Right atrium auricular region (tissue), 2 donors: ENCODE measurements around the gene EYA2. TPM values are rescaled to one million over a fixed set of nuclear protein-coding genes. Genes with fewer than 3 reads are reported as not detected.

ENCODE experiments used
- DNase-seq: peaks from one replicate; pipeline ENCODE4 v3.0.0-alpha.2; 2019; ENCODE audit warnings: low spot score
- H3K27ac ChIP-seq, 2 donors: fragments of 200-600 bp; sonication (generic); 1 replicate in 1 of 2; 2 replicates in 1 of 2; pipeline ENCODE4 v1.5.1; 2016 to 2019
- H3K27me3 ChIP-seq, 2 donors: fragments of 200-600 bp; sonication (generic); one replicate each; pipeline versions ENCODE4 v1.5.1 to v1.6.0; 2017 to 2019
- H3K36me3 ChIP-seq: fragments of 200-600 bp; sonication (generic); one replicate; pipeline ENCODE4 v1.5.1; 2016
- H3K4me1 ChIP-seq, 2 donors: fragments of 200-600 bp; sonication (generic); one replicate each; pipeline versions ENCODE4 v1.5.1 to v1.6.0; 2017 to 2019
- H3K4me3 ChIP-seq, 2 donors: fragments of 200-600 bp; sonication (generic); 1 replicate in 1 of 2; 2 replicates in 1 of 2; pipeline ENCODE4 v1.5.1; 2017 to 2019; ENCODE audit warnings: mild to moderate bottlenecking in 1 of 2, moderate library complexity in 1 of 2
- H3K9me3 ChIP-seq, 2 donors: fragments of 200-600 bp; sonication (generic); one replicate each; pipeline ENCODE4 v1.5.1; 2019
- total RNA-seq, 2 donors: library from RNA; depleted of rRNA; stranded (reverse); fragments of >200 nt; gene quantifications; one replicate each; pipeline ENCODE4 v1.1.0, GENCODE V29; 2016
- TF ChIP-seq, protein P1 (sequence below), 2 donors: fragments of 200-600 bp; sonication (generic); IDR thresholded peaks; one replicate each; pipeline ENCODE4 v1.5.1; 2019; ENCODE audit warnings: antibody characterized with exemption in 2 of 2

The EYA2 gene
- total RNA-seq, 2 donors from 2014 or later = 0.30 to 2.6 TPM

DNA sequence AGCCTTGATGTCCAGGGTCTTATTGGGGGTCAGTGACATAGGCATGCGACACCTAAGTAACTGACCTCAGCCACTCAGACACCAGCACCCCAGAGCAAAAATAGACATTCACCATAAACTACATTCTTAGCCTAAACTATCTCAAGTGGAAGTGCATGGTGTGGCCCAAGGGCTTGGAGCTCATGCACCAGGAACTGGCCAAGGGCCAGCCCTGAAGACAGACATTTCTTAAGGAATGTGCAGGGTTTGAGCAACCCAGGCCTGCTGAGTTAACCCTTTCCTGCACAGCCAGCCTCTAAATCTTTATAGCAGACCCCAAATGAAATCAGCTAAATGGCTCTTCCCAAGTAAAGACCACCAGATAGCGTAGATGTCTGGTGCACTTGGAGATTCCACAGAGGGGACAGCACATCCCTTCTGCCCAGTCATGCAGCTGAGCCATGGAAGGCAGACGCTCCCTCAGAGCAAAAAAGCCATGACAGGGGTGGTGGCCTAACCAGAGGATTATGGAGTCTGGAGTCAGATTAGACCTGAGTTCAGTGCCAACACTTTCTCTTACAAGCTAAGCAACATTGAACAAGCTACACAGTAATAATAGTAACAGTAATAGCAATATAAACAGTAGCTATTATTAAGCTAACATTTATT is 239.3 kb downstream of the EYA2 start:
- TF ChIP-seq, protein P1, sequence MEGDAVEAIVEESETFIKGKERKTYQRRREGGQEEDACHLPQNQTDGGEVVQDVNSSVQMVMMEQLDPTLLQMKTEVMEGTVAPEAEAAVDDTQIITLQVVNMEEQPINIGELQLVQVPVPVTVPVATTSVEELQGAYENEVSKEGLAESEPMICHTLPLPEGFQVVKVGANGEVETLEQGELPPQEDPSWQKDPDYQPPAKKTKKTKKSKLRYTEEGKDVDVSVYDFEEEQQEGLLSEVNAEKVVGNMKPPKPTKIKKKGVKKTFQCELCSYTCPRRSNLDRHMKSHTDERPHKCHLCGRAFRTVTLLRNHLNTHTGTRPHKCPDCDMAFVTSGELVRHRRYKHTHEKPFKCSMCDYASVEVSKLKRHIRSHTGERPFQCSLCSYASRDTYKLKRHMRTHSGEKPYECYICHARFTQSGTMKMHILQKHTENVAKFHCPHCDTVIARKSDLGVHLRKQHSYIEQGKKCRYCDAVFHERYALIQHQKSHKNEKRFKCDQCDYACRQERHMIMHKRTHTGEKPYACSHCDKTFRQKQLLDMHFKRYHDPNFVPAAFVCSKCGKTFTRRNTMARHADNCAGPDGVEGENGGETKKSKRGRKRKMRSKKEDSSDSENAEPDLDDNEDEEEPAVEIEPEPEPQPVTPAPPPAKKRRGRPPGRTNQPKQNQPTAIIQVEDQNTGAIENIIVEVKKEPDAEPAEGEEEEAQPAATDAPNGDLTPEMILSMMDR (IDR thresholded peaks at IDR 0.05) = no peak
- Histone ChIP-seq H3K4me1 (peaks cover 0 to 6% of the 10 kb centered on the region in 2 donors), H3K36me3 (no peaks in the 10 kb centered on the region), H3K4me3 (no peak overlapping the region), H3K27ac (no peak overlapping the region), H3K27me3 (no peaks in the 10 kb centered on the region), H3K9me3 (no peaks in the 10 kb centered on the region)
- DNase-seq = no peak

DNA sequence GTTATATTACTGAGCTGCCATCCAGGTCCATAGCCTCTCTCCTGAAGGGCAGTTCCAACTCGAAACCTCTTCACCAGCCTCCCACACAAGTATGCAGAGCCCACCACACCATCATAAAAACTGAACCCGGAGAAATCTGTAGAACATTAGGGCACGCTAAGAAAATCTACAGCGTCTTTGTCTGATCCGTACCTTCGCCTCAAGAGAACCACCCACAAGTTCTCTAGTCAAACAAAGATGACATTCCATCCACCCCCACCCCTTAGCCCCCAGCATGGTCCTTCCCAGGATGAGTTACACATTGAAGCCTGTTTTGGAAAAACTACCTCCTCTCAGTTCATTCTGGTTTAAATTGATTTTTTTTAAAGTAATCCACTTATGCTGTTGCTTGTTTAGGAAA is 242.1 kb downstream of the EYA2 start:
- peaks cover 0 to 14% of the 10 kb centered on the region in 2 donors for H3K9me3 ChIP-seq
- H3K4me3 ChIP-seq = no peak overlapping the region
- H3K4me1 ChIP-seq = peaks cover 0 to 6% of the 10 kb centered on the region in 2 donors
- H3K27me3 ChIP-seq = no peaks in the 10 kb centered on the region
- H3K36me3 ChIP-seq = no peaks in the 10 kb centered on the region
- no peak overlapping the region for H3K27ac ChIP-seq
- TF ChIP-seq, protein P1 (IDR thresholded peaks at IDR 0.05) = no peak
- DNase-seq = no peak

DNA sequence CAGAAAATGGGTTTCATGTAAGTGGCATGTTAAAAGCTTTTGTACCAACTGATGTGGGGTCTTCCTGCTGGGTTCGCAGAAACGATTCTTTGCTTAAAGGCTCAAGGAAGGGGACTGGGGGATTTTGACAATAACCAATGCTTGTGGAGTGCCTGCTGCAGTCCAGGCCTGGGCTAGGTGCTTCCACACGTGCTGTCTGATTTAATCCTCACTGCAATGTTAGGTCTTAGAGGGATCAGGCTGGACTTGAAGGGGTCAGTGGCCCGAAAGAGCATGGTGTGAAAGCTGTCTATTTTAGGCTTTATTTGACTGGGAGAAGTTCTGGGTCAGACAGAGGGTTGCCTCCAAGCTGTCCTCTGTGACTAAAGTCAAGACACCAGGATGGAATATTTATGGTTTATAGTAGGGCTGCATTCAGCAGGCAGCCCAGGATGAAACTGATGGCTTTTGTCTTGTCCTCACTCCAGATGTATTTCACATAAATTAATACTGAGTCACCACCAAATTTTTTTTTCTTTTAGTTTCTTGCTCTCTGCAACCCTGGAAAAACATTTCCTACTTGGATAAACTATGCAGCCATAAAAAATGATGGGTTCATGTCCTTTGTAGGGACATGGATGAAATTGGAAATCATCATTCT is 242.7 kb downstream of the EYA2 start:
- peaks cover 0 to 15% of the 10 kb centered on the region in 2 donors for H3K9me3 ChIP-seq
- TF ChIP-seq, protein P1 (IDR thresholded peaks at IDR 0.05) = no peak
- H3K27ac ChIP-seq = no peak overlapping the region
- H3K27me3 ChIP-seq = no peaks in the 10 kb centered on the region
- peaks cover 0 to 6% of the 10 kb centered on the region in 2 donors for H3K4me1 ChIP-seq
- H3K36me3 ChIP-seq = no peaks in the 10 kb centered on the region
- no peak overlapping the region for H3K4me3 ChIP-seq
- no peak for DNase-seq

DNA sequence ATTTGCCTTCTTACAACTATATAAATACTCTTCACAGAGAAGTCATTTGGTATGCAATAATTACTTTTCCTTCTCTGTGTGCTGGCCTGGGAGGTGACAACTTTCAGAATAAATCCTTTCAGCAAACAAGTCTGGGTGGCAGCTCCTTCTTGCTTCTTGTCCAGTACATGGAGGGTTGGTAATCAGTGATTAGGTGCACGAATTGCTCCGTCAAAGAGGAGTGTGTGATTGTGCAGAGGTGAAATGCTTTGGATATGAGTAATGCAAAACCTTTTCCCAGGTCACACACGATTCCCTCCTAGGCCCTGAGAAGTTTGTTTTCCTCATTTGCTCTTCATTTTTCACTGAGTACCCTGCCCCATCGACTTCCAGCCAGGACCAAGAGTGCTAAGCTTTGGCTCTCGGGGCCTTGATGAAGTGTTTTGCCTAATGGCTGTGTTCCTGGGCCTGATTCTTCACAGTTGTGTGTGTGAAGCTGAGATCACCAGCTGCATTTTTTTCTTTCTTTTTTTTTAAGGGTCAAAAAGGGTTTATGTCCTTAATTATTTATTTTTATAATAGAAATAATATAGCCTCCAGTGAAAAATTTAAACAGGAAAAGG is 245.4 kb downstream of the EYA2 start:
- no peak for DNase-seq
- TF ChIP-seq, protein P1 (IDR thresholded peaks at IDR 0.05) = no peak

DNA sequence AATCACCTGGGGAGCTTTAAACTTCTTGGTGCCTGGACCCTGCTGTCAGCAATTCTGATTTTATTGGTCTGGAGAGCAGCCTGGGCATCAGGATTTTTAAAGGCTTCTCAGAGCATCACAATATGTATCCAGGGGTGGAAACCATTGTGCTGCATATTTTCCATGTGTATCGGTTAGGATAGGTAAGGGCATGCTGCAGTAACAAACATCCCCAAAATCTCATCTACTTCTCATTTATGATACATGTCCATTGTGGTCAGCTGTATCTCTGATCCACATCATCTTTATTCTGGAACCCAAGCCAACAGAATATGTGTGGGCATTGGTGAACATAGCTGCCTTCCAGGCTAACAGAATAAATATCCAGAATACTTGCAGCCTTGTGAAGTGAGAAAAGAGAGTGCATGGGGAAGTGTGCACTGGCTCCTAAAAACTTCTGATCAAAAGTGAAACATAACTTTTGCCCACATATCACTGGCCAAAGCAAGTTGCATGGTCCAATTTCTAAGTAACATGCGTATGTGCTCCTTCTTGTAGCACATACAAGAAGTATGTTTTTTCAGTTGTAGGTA is 246.8 kb downstream of the EYA2 start:
- Histone ChIP-seq H3K9me3 (peaks cover 0 to 15% of the 10 kb centered on the region in 2 donors), H3K27me3 (no peaks in the 10 kb centered on the region), H3K4me1 (no peaks in the 10 kb centered on the region), H3K27ac (no peak overlapping the region), H3K4me3 (no peak overlapping the region), H3K36me3 (no peaks in the 10 kb centered on the region)
- no peak for DNase-seq
- TF ChIP-seq, protein P1 (IDR thresholded peaks at IDR 0.05) = no peak

More for the DNA sequence above, 245.4 kb downstream of the EYA2 start:
- no peak overlapping the region for H3K4me3 ChIP-seq
- H3K27me3 ChIP-seq = no peaks in the 10 kb centered on the region
- no peaks in the 10 kb centered on the region for H3K36me3 ChIP-seq
- H3K9me3 ChIP-seq = peaks cover 0 to 15% of the 10 kb centered on the region in 2 donors
- no peaks in the 10 kb centered on the region for H3K4me1 ChIP-seq
- H3K27ac ChIP-seq = no peak overlapping the region
